Cardiac muscle cell (in vitro differentiated cells and primary cell): ENCODE results near the gene KMT2B. TPM values are rescaled to one million over a fixed set of nuclear protein-coding genes. Genes with fewer than 3 reads are reported as not detected.

Experiments
- DNase-seq, 2 donors: peaks; one replicate each; pipeline versions ENCODE4 v3.0.0 to v3.0.0-alpha.2; 2010 to 2017; ENCODE audit warnings: low read depth in 1 of 2, low spot score in 1 of 2
- H3K27ac ChIP-seq: fragments of 200-600 bp; sonication (generic); 2 replicates; pipeline ENCODE4 v1.5.1; 2016
- H3K27me3 ChIP-seq: fragments of 200-600 bp; sonication (generic); 2 replicates; pipeline ENCODE4 v1.6.0; 2016; ENCODE audit warnings: control low read depth
- H3K36me3 ChIP-seq: fragments of 200-600 bp; sonication (generic); 2 replicates; pipeline ENCODE4 v1.5.1; 2016; ENCODE audit warnings: control low read depth
- H3K4me1 ChIP-seq: fragments of 200-600 bp; sonication (generic); 2 replicates; pipeline ENCODE4 v1.8.1; 2017; ENCODE audit warnings: low read depth, mild to moderate bottlenecking, mixed run types
- H3K4me3 ChIP-seq: fragments of 200-600 bp; sonication (generic); 2 replicates; pipeline ENCODE4 v1.5.1; 2016; ENCODE audit warnings: mild to moderate bottlenecking
- H3K9me3 ChIP-seq: fragments of 200-600 bp; sonication (generic); 2 replicates; pipeline ENCODE4 v1.5.1; 2017; ENCODE audit warnings: low read depth, mild to moderate bottlenecking, control low read depth
- CTCF ChIP-seq: IDR thresholded peaks from 2 replicates; pipeline ENCODE4 v1.5.1; 2012; ENCODE audit warnings: low read depth, mild to moderate bottlenecking, low read length
- polyA plus RNA-seq: library from polyadenylated mRNA; unstranded; fragments of >200 nt; fragmentation: Nextera tagmentation; extraction: Ambion mirVana; gene quantifications from 2 replicates; pipeline ENCODE4 v1.2.1, GENCODE V29; 2016
- total RNA-seq: library from RNA; depleted of rRNA; stranded (reverse); fragments of >200 nt; gene quantifications from 2 replicates; pipeline ENCODE4 v1.2.3, GENCODE V29; 2016

The KMT2B gene
- total and polyA plus RNA-seq, 2 experiments from 2014 or later = 8.9 to 38.1 TPM

- Histone ChIP-seq H3K4me1 (no peaks in the 10 kb centered on the region), H3K27ac (no peak overlapping the region), H3K9me3 (no peaks in the 10 kb centered on the region), H3K27me3 (no peaks in the 10 kb centered on the region), H3K4me3 (no peak overlapping the region), H3K36me3 (peaks cover 77% of the 10 kb centered on the region)
- TF ChIP-seq CTCF = no peak
- no peak for DNase-seq
These were observed 9.5 kb downstream of the KMT2B start for GRCh38 chr19:35727053-35727955.

GRCh38 chr19:35727956-35728706 is 10.3 kb downstream of the KMT2B start:
- Histone ChIP-seq H3K4me3 (no peak overlapping the region), H3K27ac (no peak overlapping the region), H3K4me1 (no peaks in the 10 kb centered on the region), H3K27me3 (no peaks in the 10 kb centered on the region), H3K36me3 (peaks cover 72% of the 10 kb centered on the region), H3K9me3 (no peaks in the 10 kb centered on the region)
- TF ChIP-seq CTCF = no peak
- no peak for DNase-seq

GRCh38 chr19:35729021-35729420 is 11.2 kb downstream of the KMT2B start:
- no peak for TF ChIP-seq CTCF
- peaks cover 67% of the 10 kb centered on the region for H3K36me3 ChIP-seq
- no peak for DNase-seq
- H3K4me3 ChIP-seq = no peak overlapping the region
- H3K9me3 ChIP-seq = no peaks in the 10 kb centered on the region
- no peaks in the 10 kb centered on the region for H3K27me3 ChIP-seq
- no peaks in the 10 kb centered on the region for H3K4me1 ChIP-seq
- H3K27ac ChIP-seq = no peak overlapping the region

GRCh38 chr19:35729763-35730162 is 12.0 kb downstream of the KMT2B start:
- Histone ChIP-seq H3K4me1 (no peaks in the 10 kb centered on the region), H3K36me3 (peaks cover 61% of the 10 kb centered on the region), H3K27me3 (no peaks in the 10 kb centered on the region), H3K9me3 (no peaks in the 10 kb centered on the region), H3K27ac (no peak overlapping the region), H3K4me3 (no peak overlapping the region)
- no peak for TF ChIP-seq CTCF
- DNase-seq = no peak

GRCh38 chr19:35730326-35730725 is 12.5 kb downstream of the KMT2B start:
- Histone ChIP-seq H3K4me1 (no peaks in the 10 kb centered on the region), H3K9me3 (no peaks in the 10 kb centered on the region), H3K36me3 (peaks cover 57% of the 10 kb centered on the region), H3K4me3 (no peak overlapping the region), H3K27ac (no peak overlapping the region), H3K27me3 (no peaks in the 10 kb centered on the region)
- DNase-seq = no peak
- TF ChIP-seq CTCF = no peak
